HL-60 (cell line): ENCODE results near the gene FGGY.

ENCODE experiments used
- DNase-seq, 2 experiments: peaks; one replicate each; pipeline ENCODE4 v3.0.0-alpha.2; 2010 to 2020; ENCODE audit warnings: low read depth in 1 of 2, low spot score in 1 of 2
- H3K27ac ChIP-seq: fragments of 250-450 bp; sonication (Bioruptor Pico); replicated peaks from 2 replicates; pipeline ENCODE4 v1.5.1; 2020; ENCODE audit warnings: mild to moderate bottlenecking, moderate library complexity
- H3K27me3 ChIP-seq: fragments of 250-450 bp; sonication (Bioruptor Pico); 2 replicates; pipeline ENCODE4 v1.5.1; 2021; ENCODE audit warnings: mild to moderate bottlenecking, moderate library complexity; ENCODE audit not compliant: insufficient read depth, poor library complexity, severe bottlenecking
- H3K4me3 ChIP-seq: replicated peaks from 2 replicates; pipeline ENCODE4 v1.5.1; 2011; ENCODE audit warnings: mild to moderate bottlenecking, control low read depth, low read length; ENCODE audit not compliant: insufficient read depth
- GABPA ChIP-seq: IDR thresholded peaks from 2 replicates; pipeline ENCODE4 v1.6.1; 2012; ENCODE audit warnings: low read depth
- POLR2AphosphoS5 ChIP-seq: IDR thresholded peaks from 2 replicates; pipeline ENCODE4 v1.6.1; 2012; ENCODE audit warnings: low read depth
- SPI1 ChIP-seq: IDR thresholded peaks from 2 replicates; pipeline ENCODE4 v1.6.1; 2012; ENCODE audit warnings: low read depth, mild to moderate bottlenecking, borderline replicate concordance
- TF ChIP-seq, protein P1 (sequence below): IDR thresholded peaks from one replicate; pipeline ENCODE4 v1.5.1; 2011; ENCODE audit warnings: low read length, control low read depth, inconsistent platforms; ENCODE audit not compliant: insufficient read depth
- TF ChIP-seq, protein P2 (sequence below): IDR thresholded peaks from 2 replicates; pipeline ENCODE4 v1.6.1; 2012; ENCODE audit warnings: low read depth; ENCODE audit not compliant: insufficient replicate concordance

Gene FGGY

DNA sequence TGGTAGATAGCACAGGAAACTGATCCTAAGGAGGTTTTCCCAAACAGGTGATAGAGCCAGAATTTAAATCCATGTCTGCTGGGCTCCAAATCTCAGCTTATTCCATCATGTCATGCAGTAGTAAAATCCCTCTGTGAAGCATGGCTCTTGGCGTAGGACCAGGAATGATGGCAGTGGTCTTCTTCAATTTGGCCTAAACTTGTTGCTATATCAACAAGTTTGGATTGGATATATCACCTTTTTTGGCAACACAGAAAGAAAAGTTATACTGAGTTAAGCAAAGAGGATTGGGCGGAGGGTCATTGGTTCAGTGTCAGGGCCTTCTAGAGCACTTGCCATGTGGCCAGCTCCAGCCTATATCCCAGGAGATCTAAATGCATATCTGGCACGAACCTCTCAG, 52.2 kb downstream of the FGGY start:
- Histone ChIP-seq H3K4me3 (no peak overlapping the region), H3K27ac (no peak overlapping the region), H3K27me3 (no peaks in the 10 kb centered on the region)
- no peak for DNase-seq
- TF ChIP-seq, protein P1, sequence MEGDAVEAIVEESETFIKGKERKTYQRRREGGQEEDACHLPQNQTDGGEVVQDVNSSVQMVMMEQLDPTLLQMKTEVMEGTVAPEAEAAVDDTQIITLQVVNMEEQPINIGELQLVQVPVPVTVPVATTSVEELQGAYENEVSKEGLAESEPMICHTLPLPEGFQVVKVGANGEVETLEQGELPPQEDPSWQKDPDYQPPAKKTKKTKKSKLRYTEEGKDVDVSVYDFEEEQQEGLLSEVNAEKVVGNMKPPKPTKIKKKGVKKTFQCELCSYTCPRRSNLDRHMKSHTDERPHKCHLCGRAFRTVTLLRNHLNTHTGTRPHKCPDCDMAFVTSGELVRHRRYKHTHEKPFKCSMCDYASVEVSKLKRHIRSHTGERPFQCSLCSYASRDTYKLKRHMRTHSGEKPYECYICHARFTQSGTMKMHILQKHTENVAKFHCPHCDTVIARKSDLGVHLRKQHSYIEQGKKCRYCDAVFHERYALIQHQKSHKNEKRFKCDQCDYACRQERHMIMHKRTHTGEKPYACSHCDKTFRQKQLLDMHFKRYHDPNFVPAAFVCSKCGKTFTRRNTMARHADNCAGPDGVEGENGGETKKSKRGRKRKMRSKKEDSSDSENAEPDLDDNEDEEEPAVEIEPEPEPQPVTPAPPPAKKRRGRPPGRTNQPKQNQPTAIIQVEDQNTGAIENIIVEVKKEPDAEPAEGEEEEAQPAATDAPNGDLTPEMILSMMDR, result no peak
- no peak for TF ChIP-seq SPI1
- no peak for TF ChIP-seq POLR2AphosphoS5
- TF ChIP-seq, protein P2, sequence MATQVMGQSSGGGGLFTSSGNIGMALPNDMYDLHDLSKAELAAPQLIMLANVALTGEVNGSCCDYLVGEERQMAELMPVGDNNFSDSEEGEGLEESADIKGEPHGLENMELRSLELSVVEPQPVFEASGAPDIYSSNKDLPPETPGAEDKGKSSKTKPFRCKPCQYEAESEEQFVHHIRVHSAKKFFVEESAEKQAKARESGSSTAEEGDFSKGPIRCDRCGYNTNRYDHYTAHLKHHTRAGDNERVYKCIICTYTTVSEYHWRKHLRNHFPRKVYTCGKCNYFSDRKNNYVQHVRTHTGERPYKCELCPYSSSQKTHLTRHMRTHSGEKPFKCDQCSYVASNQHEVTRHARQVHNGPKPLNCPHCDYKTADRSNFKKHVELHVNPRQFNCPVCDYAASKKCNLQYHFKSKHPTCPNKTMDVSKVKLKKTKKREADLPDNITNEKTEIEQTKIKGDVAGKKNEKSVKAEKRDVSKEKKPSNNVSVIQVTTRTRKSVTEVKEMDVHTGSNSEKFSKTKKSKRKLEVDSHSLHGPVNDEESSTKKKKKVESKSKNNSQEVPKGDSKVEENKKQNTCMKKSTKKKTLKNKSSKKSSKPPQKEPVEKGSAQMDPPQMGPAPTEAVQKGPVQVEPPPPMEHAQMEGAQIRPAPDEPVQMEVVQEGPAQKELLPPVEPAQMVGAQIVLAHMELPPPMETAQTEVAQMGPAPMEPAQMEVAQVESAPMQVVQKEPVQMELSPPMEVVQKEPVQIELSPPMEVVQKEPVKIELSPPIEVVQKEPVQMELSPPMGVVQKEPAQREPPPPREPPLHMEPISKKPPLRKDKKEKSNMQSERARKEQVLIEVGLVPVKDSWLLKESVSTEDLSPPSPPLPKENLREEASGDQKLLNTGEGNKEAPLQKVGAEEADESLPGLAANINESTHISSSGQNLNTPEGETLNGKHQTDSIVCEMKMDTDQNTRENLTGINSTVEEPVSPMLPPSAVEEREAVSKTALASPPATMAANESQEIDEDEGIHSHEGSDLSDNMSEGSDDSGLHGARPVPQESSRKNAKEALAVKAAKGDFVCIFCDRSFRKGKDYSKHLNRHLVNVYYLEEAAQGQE, result no peak
- TF ChIP-seq GABPA, result no peak

DNA sequence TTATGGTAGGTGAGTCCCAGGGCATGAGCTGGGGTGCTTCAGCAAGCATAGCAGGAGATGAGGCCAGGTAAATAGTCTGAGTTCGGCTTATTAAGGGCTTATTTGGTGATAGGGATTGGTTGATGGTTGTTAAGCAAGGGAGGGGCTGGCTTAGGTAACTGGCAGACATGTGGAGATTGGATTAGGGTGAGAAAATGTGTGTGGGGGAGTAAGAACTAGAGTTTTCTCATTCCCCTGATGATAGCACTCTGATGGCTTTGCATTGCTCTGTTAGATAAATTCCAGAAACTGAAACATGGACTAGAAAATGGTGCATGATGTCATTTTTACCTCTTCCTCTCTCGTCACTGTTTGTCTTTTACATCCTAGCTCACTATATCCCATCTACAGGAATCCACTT, 53.6 kb downstream of the FGGY start:
- TF ChIP-seq POLR2AphosphoS5 (no peak), GABPA (no peak), SPI1 (no peak)
- TF ChIP-seq, protein P1, result no peak
- TF ChIP-seq, protein P2, result no peak
- Histone ChIP-seq H3K4me3 (no peak overlapping the region), H3K27ac (no peak overlapping the region), H3K27me3 (no peaks in the 10 kb centered on the region)
- no peak for DNase-seq

DNA sequence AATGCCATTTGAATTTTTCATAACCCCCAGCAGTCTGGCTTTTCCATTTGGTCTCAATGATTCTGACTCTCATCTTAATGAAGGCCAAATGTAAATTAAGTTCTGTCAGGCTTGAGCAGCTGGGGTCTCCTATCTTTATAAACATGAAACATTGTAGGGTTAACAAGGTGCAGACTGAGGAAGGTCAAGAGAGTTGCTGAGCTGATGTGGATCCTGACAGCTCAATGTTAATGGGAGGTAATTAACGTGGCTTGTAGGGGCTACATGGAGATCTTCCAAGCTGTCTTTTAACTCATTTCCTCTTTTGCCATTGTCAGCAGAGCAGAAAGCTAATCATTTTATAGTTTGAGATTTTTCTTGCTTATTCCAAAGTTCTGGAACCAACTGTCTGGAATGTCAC, 55.2 kb downstream of the FGGY start:
- no peak for TF ChIP-seq GABPA
- TF ChIP-seq, protein P2, result no peak
- TF ChIP-seq SPI1, result no peak
- Histone ChIP-seq H3K27me3 (no peaks in the 10 kb centered on the region), H3K27ac (no peak overlapping the region), H3K4me3 (no peak overlapping the region)
- DNase-seq, result no peak

DNA sequence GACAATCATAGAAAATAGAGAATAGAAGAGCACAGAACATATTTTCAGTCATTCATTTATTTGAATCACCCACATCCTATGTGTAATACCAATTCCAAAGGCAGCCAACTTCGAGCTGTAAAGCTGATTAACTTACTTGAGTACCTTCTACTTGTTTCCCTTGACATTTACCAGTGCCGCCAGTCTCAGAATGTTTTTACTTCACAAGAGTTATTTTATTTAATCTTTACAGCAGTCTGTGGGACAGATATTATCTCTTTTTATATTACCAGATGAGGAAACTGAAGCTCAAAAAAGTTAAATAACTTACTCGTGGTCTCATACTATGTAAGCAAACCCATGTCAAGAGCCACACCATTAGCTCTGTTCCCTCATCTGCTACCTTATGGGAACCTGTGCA, 56.6 kb downstream of the FGGY start:
- TF ChIP-seq GABPA, result no peak
- TF ChIP-seq, protein P1, result no peak
- TF ChIP-seq, protein P2, result no peak
- TF ChIP-seq SPI1, result no peak
- no peak for TF ChIP-seq POLR2AphosphoS5
- H3K4me3 ChIP-seq, result no peak overlapping the region
- H3K27ac ChIP-seq, result no peak overlapping the region
- no peak for DNase-seq
- H3K27me3 ChIP-seq, result no peaks in the 10 kb centered on the region
